Pancreas (tissue), 10 donors: ENCODE results near the gene GLG1. TPM values are rescaled to one million over a fixed set of nuclear protein-coding genes. Genes with fewer than 3 reads are reported as not detected.

Experiments used
- ATAC-seq, 4 donors: fragments of 200-7000 bp; cut with Tn5 transposase; one replicate each; pipeline versions ENCODE4 v1.8.0 to v1.9.1; 2020; ENCODE audit warnings: mild to moderate bottlenecking in 4 of 4, moderate library complexity in 4 of 4
- DNase-seq, 6 donors: peaks; one replicate each; pipeline ENCODE4 v3.0.0-alpha.2; 2020
- FAIRE-seq: peaks from 2 replicates; lab custom pipeline; 2012; peaks lifted over from hg19 to GRCh38; lab: Jason Lieb, UNC
- H3K27ac ChIP-seq, 4 donors: fragments of 200-600 bp; sonication (generic); 1 replicate in 3 of 4; 2 replicates in 1 of 4; pipeline versions ENCODE4 v1.5.0 to v1.8.0; 2020
- H3K27me3 ChIP-seq, 4 donors: fragments of 200-600 bp; one replicate each; pipeline ENCODE4 v1.8.0; 2021
- H3K36me3 ChIP-seq, 3 donors: fragments of 200-600 bp; sonication (generic) in 1 of 3; one replicate each; pipeline versions ENCODE4 v1.5.0 to v1.8.0; 2020 to 2021
- H3K4me1 ChIP-seq, 3 donors: fragments of 200-600 bp; one replicate each; pipeline ENCODE4 v1.8.0; 2021
- H3K4me3 ChIP-seq, 4 donors: fragments of 200-600 bp; sonication (generic) in 2 of 4; one replicate each; pipeline versions ENCODE4 v1.5.0 to v1.8.0; 2020 to 2021
- H3K9me3 ChIP-seq, 4 donors: fragments of 200-600 bp; one replicate each; pipeline ENCODE4 v1.8.0; 2021
- WGBS, 2 donors: extraction: QIAGEN DNeasy Blood & Tissue Kit; methylation state at CpG; one replicate each; pipeline ENCODE4 v1.1.7; 2013; 5-methylcytosine and 5-hydroxymethylcytosine counted together
- intact Hi-C, 3 donors: fragments of 100-400 bp; cut with DNase I; formaldehyde crosslinking; loops; one replicate each; pipeline versions ENCODE4 v1.11.1 to v1.14.2; 2022
- polyA plus RNA-seq, 2 donors: library from polyadenylated mRNA; stranded (reverse); fragments of 200-250 nt; gene quantifications; one replicate each; pipeline ENCODE4 v1.2.3, GENCODE V29; 2013
- total RNA-seq, 6 donors: library from RNA; stranded (reverse); fragmentation: NEBNext Ultra II Directional in 4 of 6; extraction: Animal tissue kit (Norgen Biotek cat#: 25700) in 4 of 6; gene quantifications; one replicate each; pipeline versions ENCODE4 v1.2.1 to v1.2.4, GENCODE V29; 2021 to 2023
- TF ChIP-seq, protein P1 (sequence below), 4 donors: fragments of 200-600 bp; sonication (generic) in 3 of 4; IDR thresholded peaks; one replicate each; pipeline versions ENCODE4 v1.5.0 to v1.8.0; 2021; ENCODE audit warnings: antibody characterized with exemption in 4 of 4
- donor health status: healthy with polysubstance abuse.
- donor health status: DM: no; HTN: no; CAD: no; lungs with moderate emphysema.
- donor health status: DM: no; HTN: no; CAD: no.
- donor health status: control.
- donor health status: control.
- donor health status: Bipolar disorder and iron deficiency.
- donor health status: DM: yes; HTN: yes; CAD: no.
- donor health status: DM: no; HTN: no; CAD: no.
- donor health status: DM: no; HTN: no; CAD: no.
- donor health status: DM: yes; HTN: yes; CAD: no.

GLG1 gene
- total and polyA plus RNA-seq, 8 donors: 30.6 to 93.2 (median 72.0) TPM

GRCh38 chr16:74578838-74579237, 28.1 kb downstream of the GLG1 start:
- H3K27me3 ChIP-seq: no peaks in the 10 kb centered on the region
- no peak overlapping the region for H3K27ac ChIP-seq
- no peak for FAIRE-seq
- 82 to 83% methylated on average over 3 of the region's 3 CpGs for WGBS, 2 donors
- TF ChIP-seq, protein P1, sequence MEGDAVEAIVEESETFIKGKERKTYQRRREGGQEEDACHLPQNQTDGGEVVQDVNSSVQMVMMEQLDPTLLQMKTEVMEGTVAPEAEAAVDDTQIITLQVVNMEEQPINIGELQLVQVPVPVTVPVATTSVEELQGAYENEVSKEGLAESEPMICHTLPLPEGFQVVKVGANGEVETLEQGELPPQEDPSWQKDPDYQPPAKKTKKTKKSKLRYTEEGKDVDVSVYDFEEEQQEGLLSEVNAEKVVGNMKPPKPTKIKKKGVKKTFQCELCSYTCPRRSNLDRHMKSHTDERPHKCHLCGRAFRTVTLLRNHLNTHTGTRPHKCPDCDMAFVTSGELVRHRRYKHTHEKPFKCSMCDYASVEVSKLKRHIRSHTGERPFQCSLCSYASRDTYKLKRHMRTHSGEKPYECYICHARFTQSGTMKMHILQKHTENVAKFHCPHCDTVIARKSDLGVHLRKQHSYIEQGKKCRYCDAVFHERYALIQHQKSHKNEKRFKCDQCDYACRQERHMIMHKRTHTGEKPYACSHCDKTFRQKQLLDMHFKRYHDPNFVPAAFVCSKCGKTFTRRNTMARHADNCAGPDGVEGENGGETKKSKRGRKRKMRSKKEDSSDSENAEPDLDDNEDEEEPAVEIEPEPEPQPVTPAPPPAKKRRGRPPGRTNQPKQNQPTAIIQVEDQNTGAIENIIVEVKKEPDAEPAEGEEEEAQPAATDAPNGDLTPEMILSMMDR (IDR thresholded peaks at IDR 0.05): no peak
- H3K9me3 ChIP-seq: no peaks in the 10 kb centered on the region
- no peak for DNase-seq
- no peak for ATAC-seq
- no peak overlapping the region for H3K4me3 ChIP-seq
- intact Hi-C loops: no loop called here
- no peaks in the 10 kb centered on the region for H3K36me3 ChIP-seq
- peaks cover 0 to 14% (median 4%) of the 10 kb centered on the region in 3 donors for H3K4me1 ChIP-seq

DNA sequence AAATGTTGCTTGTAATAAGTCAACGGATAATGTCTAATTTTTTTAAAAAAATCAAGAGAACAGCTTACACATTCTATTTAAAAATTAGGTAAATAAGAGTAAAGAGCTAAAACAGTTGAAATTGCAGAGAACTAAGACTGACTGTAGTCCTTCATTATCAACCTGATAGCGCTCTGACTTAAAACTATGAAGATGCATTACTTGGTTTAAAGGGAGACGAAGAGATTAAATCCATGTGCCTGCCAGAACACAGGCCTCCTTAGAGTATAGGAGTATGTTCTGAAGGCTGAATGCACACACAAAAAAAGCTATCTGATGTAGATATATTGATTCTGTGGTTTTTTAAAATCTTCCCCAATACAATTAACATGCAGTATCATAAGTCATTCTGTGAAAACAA, 28.5 kb downstream of the GLG1 start:
- H3K9me3 ChIP-seq: no peaks in the 10 kb centered on the region
- DNase-seq: no peak
- H3K27me3 ChIP-seq: no peaks in the 10 kb centered on the region
- H3K27ac ChIP-seq: no peak overlapping the region
- H3K4me1 ChIP-seq: peaks cover 0 to 14% (median 4%) of the 10 kb centered on the region in 3 donors
- TF ChIP-seq, protein P1 (IDR thresholded peaks at IDR 0.05): no peak
- FAIRE-seq: no peak
- ATAC-seq: no peak
- intact Hi-C loops: no loop called here
- H3K36me3 ChIP-seq: no peaks in the 10 kb centered on the region
- WGBS, 2 donors: 86 to 87% methylated on average over 3 of the region's 3 CpGs
- no peak overlapping the region for H3K4me3 ChIP-seq

GRCh38 chr16:74577882-74578366, 29.0 kb downstream of the GLG1 start:
- WGBS, 2 donors: 51 to 54% methylated on average over 2 of the region's 2 CpGs
- peaks cover 0 to 14% (median 4%) of the 10 kb centered on the region in 3 donors for H3K4me1 ChIP-seq
- DNase-seq (no peak), ATAC-seq (peak in 2 of 4 donors; percentile 28 to 38), FAIRE-seq (no peak)
- no peaks in the 10 kb centered on the region for H3K36me3 ChIP-seq
- no peak overlapping the region for H3K27ac ChIP-seq
- intact Hi-C loops: no loop called here
- TF ChIP-seq, protein P1 (IDR thresholded peaks at IDR 0.05): no peak
- no peaks in the 10 kb centered on the region for H3K27me3 ChIP-seq
- H3K4me3 ChIP-seq: no peak overlapping the region
- H3K9me3 ChIP-seq: no peaks in the 10 kb centered on the region

DNA sequence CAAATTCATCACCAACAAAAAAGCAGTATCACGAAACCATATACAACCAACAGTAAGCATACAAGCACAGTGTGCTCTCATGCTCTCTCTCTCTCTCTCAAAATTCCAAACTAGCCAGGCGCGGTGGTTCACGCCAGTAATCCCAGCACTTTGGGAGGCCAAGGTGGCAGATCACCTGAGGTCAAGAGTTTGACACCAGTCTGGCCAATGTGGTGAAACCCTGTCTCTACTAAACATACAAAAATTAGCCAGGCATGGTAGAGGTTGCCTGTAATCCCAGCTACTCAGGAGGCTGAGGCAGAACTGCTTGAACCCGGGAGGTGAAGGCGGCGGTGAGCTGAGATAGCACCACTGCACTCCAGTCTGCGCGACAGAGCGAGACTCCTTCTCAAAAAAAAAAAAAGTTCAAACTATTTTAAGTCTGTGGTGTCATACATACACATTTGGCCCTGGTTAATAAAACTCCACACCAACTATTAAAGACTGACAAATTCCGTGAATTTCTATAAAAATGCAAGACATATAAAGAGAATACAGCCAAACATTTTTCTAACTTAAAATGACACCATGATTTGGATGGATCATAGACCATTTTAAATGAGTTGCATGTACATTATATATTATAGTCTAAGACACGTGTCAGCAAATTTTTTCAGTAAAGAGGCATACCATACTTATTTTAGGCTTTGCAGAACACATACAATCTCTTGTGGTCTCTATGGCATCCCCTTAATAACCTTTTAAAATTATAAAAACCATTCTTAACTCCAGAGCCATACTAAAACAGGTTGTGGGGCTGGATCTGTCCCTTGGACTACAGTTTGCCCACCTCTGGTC, 30.9 kb downstream of the GLG1 start:
- no peaks in the 10 kb centered on the region for H3K27me3 ChIP-seq

More for the DNA sequence above, 30.9 kb downstream of the GLG1 start:
- Histone ChIP-seq H3K27ac (no peak overlapping the region), H3K36me3 (no peaks in the 10 kb centered on the region), H3K4me3 (no peak overlapping the region), H3K9me3 (no peaks in the 10 kb centered on the region), H3K4me1 (peaks cover 1 to 22% (median 8%) of the 10 kb centered on the region in 3 donors)
- intact Hi-C loops: no loop called here
- TF ChIP-seq, protein P1 (IDR thresholded peaks at IDR 0.05): no peak
- ATAC-seq (no peak), FAIRE-seq (no peak), DNase-seq (no peak)
- WGBS, 2 donors: 91 to 93% methylated on average over 12 of the region's 12 CpGs
